CD8-positive, alpha-beta memory T cell (primary cell): ENCODE measurements around the gene TOX4. TPM values are rescaled to one million over a fixed set of nuclear protein-coding genes. Genes with fewer than 3 reads are reported as not detected.

ENCODE experiments used
- CTCF ChIA-PET: fragments of 350-600 bp; sonication (Branson Sonifier 250); formaldehyde crosslinking; loops from one replicate; lab custom pipeline; 2021; ENCODE audit warnings: antibody characterized with exemption; lab: Charles Lee
- POLR2A ChIA-PET: fragments of 350-600 bp; sonication (Branson Sonifier 250); formaldehyde crosslinking; loops from one replicate; lab custom pipeline; 2021; ENCODE audit warnings: antibody characterized with exemption; lab: Charles Lee
- DNase-seq, 5 donors: peaks; one replicate each; pipeline versions ENCODE4 v3.0.0 to v3.0.0-alpha.2; 2020 to 2022; ENCODE audit warnings: mixed read lengths in 1 of 5
- H3K27ac ChIP-seq: one replicate; pipeline ENCODE4 v1.7.0; 2013; ENCODE audit warnings: low read depth, mild to moderate bottlenecking, low read length, moderate library complexity
- H3K27me3 ChIP-seq: 2 replicates; pipeline ENCODE4 v1.7.0; 2013; ENCODE audit warnings: low read length, mild to moderate bottlenecking; ENCODE audit not compliant: insufficient read depth, poor library complexity, severe bottlenecking
- H3K36me3 ChIP-seq: 2 replicates; pipeline ENCODE4 v1.7.0; 2013; ENCODE audit warnings: mild to moderate bottlenecking, low read length, moderate library complexity; ENCODE audit not compliant: insufficient read depth
- H3K4me1 ChIP-seq: 2 replicates; pipeline ENCODE4 v1.7.0; 2013; ENCODE audit warnings: mild to moderate bottlenecking, low read length, moderate library complexity; ENCODE audit not compliant: insufficient read depth
- H3K4me3 ChIP-seq: 2 replicates; pipeline ENCODE4 v1.7.0; 2013; ENCODE audit warnings: mild to moderate bottlenecking, low read length
- H3K9me3 ChIP-seq: 2 replicates; pipeline ENCODE4 v1.7.0; 2013; ENCODE audit warnings: mild to moderate bottlenecking, low read length
- H3K27ac Mint-ChIP-seq, 8 donors: one replicate each; pipeline ENCODE4 v1.8.0; 2020 to 2021; ENCODE audit warnings: mixed read lengths in 8 of 8, mild to moderate bottlenecking in 6 of 8, inconsistent platforms in 3 of 8, moderate library complexity in 3 of 8
- H3K27me3 Mint-ChIP-seq, 2 donors: one replicate each; pipeline ENCODE4 v1.8.0; 2020 to 2021; ENCODE audit warnings: mixed read lengths in 2 of 2, mild to moderate bottlenecking in 1 of 2, moderate library complexity in 1 of 2
- H3K36me3 Mint-ChIP-seq, 3 donors: one replicate each; pipeline ENCODE4 v1.8.0; 2020 to 2021; ENCODE audit warnings: mixed read lengths in 3 of 3, inconsistent platforms in 1 of 3, mild to moderate bottlenecking in 1 of 3
- H3K4me1 Mint-ChIP-seq, 3 donors: one replicate each; pipeline ENCODE4 v1.8.0; 2020 to 2021; ENCODE audit warnings: mixed read lengths in 3 of 3, inconsistent platforms in 1 of 3, mild to moderate bottlenecking in 1 of 3
- H3K4me3 Mint-ChIP-seq, 7 donors: one replicate each; pipeline ENCODE4 v1.8.0; 2020 to 2021; ENCODE audit warnings: mixed read lengths in 7 of 7, mild to moderate bottlenecking in 6 of 7, moderate library complexity in 4 of 7, inconsistent platforms in 2 of 7
- H3K9me3 Mint-ChIP-seq, 5 donors: one replicate each; pipeline ENCODE4 v1.8.0; 2020 to 2022; ENCODE audit warnings: mixed read lengths in 5 of 5, mild to moderate bottlenecking in 3 of 5, moderate library complexity in 2 of 5, inconsistent platforms in 1 of 5
- polyA plus RNA-seq: library from polyadenylated mRNA; unstranded; fragments of 300-500 nt; fragmentation: Illumina TruSeq; gene quantifications from one replicate; pipeline ENCODE4 v1.2.3, GENCODE V29; 2021
- total RNA-seq, 2 experiments: library from RNA; stranded (reverse); gene quantifications; one replicate each; pipeline ENCODE4 v1.2.3, GENCODE V29; 2021

TOX4 gene
- total and polyA plus RNA-seq, 3 experiments from 2014 or later, result 82.7 to 93.3 (median 83.0) TPM

GRCh38 chr14:21476523-21476924 lies 471 bp upstream of the TOX4 start:
- Histone ChIP-seq H3K9me3 (no peaks in the 10 kb centered on the region), H3K27me3 (no peaks in the 10 kb centered on the region), H3K27ac (peak overlapping the region; percentile 94), H3K36me3 (peaks cover 5% of the 10 kb centered on the region), H3K4me1 (peaks cover 25% of the 10 kb centered on the region), H3K4me3 (peak overlapping the region; percentile 98)
- DNase-seq, result peak in 3 of 5 donors; percentile 87 to 90 (median 87)
- ChIA-PET POLR2A (interaction anchor here (2.1 to 2.2 kb wide), 4 partner anchors 11 to 39 kb away, joined by 6 to 28 read pairs (median 10); partner anchors contain the start of genes CHD8 and METTL3), CTCF (interaction anchor here (0.9 to 3.4 kb wide), 9 partner anchors 13 to 52 kb away, joined by 3 to 22 read pairs (median 5); partner anchors contain the start of genes CHD8, METTL3 and SALL2)
- Mint-ChIP-seq H3K27me3 (no peaks in the 10 kb centered on the region), H3K27ac (peak overlapping the region; percentile 90 to 100 (median 100)), H3K9me3 (no peaks in the 10 kb centered on the region), H3K4me3 (peak overlapping the region; percentile 95 to 100 (median 98)), H3K36me3 (peaks cover 2 to 59% (median 8%) of the 10 kb centered on the region in 3 donors), H3K4me1 (peaks cover 29 to 68% (median 60%) of the 10 kb centered on the region in 3 donors)

GRCh38 chr14:21486640-21487087 lies 9.7 kb downstream of the TOX4 start:
- no peak for DNase-seq
- ChIA-PET CTCF (no interaction called here), POLR2A (no interaction called here)
- Histone ChIP-seq H3K4me1 (no peaks in the 10 kb centered on the region), H3K4me3 (no peak overlapping the region), H3K9me3 (no peaks in the 10 kb centered on the region), H3K27me3 (no peaks in the 10 kb centered on the region), H3K27ac (no peak overlapping the region), H3K36me3 (peaks cover 25% of the 10 kb centered on the region)
- H3K9me3 Mint-ChIP-seq, result no peaks in the 10 kb centered on the region
- H3K4me1 Mint-ChIP-seq, result peaks cover 2 to 22% (median 21%) of the 10 kb centered on the region in 3 donors
- H3K27ac Mint-ChIP-seq, result peak overlapping the region in 2 of 8 donors; percentile 10 to 25
- no peak overlapping the region for H3K4me3 Mint-ChIP-seq
- peaks cover 3 to 62% (median 11%) of the 10 kb centered on the region in 3 donors for H3K36me3 Mint-ChIP-seq
- H3K27me3 Mint-ChIP-seq, result no peaks in the 10 kb centered on the region

DNA sequence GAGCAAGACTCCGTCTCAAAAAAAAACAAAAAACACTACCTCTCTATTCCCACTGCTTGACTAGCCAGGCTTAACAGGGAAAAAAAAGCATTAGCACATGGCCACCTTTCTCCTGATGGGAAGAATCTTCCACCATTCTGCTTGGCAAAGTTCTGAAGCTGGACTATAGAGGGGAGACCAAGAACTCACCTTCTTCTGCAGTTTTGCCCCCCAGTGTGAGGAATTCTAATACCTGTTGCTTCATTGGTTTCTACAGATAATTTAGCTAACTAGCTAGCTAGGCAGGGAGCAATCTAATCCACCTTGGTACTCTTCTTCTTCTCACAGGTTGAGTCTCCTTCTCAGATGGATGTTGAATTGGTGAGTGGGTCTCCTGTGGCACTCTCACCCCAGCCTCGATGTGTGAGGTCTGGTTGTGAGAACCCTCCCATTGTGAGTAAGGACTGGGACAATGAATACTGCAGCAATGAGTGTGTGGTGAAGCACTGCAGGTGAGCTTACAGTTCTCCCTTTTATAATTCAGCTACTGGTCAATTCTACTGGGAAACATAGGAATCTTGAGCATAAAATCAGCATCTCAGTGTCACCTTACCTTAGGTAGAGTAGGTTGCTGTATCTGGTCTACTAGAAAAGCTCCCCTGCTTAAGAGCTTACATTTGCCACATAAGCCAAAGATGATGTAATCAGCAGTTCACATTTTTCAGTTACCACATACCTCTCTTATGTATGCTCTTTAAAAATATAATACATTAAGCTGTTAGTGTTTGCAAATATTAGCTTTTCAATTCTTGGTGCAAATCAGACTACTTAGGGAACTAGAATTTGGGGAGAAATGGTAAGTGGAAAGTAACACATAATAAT lies 18.1 kb downstream of the TOX4 start:
- no peaks in the 10 kb centered on the region for H3K9me3 Mint-ChIP-seq
- Histone ChIP-seq H3K27me3 (no peaks in the 10 kb centered on the region), H3K4me3 (no peak overlapping the region), H3K9me3 (no peaks in the 10 kb centered on the region), H3K27ac (no peak overlapping the region), H3K4me1 (peaks cover 13% of the 10 kb centered on the region), H3K36me3 (peaks cover 63% of the 10 kb centered on the region)
- ChIA-PET POLR2A (interaction anchor here (0.5 to 1.1 kb wide), 3 partner anchors 16 to 225 kb away, joined by 4 to 8 read pairs (median 7); partner anchors contain the start of gene METTL3), CTCF (interaction anchor here (0.7 to 2.9 kb wide), 5 partner anchors 16 to 1729 kb away, joined by 3 to 16 read pairs (median 3); partner anchors contain the start of gene TOX4)
- peaks cover 7 to 18% (median 16%) of the 10 kb centered on the region in 3 donors for H3K4me1 Mint-ChIP-seq
- H3K27me3 Mint-ChIP-seq, result no peaks in the 10 kb centered on the region
- no peak overlapping the region for H3K4me3 Mint-ChIP-seq
- DNase-seq, result no peak
- H3K36me3 Mint-ChIP-seq, result peaks cover 0 to 83% (median 11%) of the 10 kb centered on the region in 3 donors
- H3K27ac Mint-ChIP-seq, result peak overlapping the region in 3 of 8 donors; percentile 17 to 60 (median 45)

GRCh38 chr14:21496453-21496852 lies 19.5 kb downstream of the TOX4 start:
- DNase-seq, result no peak
- Mint-ChIP-seq H3K36me3 (peaks cover 0 to 86% (median 13%) of the 10 kb centered on the region in 3 donors), H3K27me3 (no peaks in the 10 kb centered on the region), H3K27ac (peak overlapping the region in 3 of 8 donors; percentile 29 to 82 (median 50)), H3K4me1 (peaks cover 11 to 27% (median 16%) of the 10 kb centered on the region in 3 donors), H3K9me3 (no peaks in the 10 kb centered on the region), H3K4me3 (no peak overlapping the region)
- Histone ChIP-seq H3K27me3 (no peaks in the 10 kb centered on the region), H3K9me3 (no peaks in the 10 kb centered on the region), H3K36me3 (peaks cover 69% of the 10 kb centered on the region), H3K27ac (no peak overlapping the region), H3K4me1 (peaks cover 13% of the 10 kb centered on the region), H3K4me3 (no peak overlapping the region)
- POLR2A ChIA-PET, result no interaction called here
- CTCF ChIA-PET, result interaction anchor here (2.9 to 3.3 kb wide), 2 partner anchors 18 to 63 kb away, joined by 16 to 19 read pairs; partner anchors contain the start of gene TOX4

DNA sequence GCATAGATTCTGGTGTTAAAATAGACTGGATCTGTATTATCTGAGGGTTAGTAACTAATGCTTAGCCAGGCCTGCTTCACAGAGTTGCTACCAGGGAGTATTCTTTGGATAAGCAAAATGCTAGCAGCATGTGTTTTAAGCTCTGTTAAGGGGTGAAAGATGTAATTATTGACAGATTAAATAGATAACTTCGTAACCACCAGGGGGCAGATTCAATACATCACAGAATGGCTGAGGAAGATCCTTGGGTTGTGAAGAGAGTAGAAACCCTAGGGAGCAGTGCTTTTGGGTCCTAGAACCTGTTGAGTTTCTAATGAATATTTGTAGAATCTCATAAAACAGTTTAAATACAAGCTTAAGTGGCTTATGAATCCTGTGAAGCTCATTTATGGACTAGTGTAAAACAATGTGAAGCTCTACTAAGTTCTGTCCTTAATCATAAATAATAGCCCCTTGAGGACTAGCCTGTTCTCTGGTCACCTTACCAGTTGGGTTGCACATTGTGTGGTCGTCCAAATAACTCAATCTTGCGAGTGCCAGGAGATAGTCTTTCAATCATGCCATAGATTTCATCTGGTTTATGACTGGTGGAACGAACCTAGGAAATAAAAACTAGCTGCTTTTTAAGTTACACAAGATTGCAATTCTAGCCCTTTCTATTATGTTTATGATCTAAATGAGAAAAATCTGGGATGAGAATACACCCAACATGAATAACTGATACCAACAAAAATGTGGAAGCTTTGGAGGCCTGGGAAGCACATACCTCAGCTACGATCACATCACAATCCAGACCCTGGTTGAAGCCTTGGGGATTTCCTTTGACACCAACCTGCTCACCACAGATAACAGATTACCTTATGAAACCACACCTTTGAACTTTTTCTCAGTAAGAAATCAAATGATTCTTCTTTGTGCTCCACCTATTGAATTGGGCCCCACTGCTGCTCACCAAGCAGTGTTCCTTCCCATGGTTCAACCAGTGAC lies 21.8 kb downstream of the TOX4 start:
- peaks cover 13 to 27% (median 25%) of the 10 kb centered on the region in 3 donors for H3K4me1 Mint-ChIP-seq
- no peaks in the 10 kb centered on the region for H3K9me3 Mint-ChIP-seq
- no peak overlapping the region for H3K27ac ChIP-seq
- POLR2A ChIA-PET, result no interaction called here
- peaks cover 0 to 91% (median 15%) of the 10 kb centered on the region in 3 donors for H3K36me3 Mint-ChIP-seq
- no peak overlapping the region for H3K4me3 Mint-ChIP-seq
- peak in 3 of 5 donors; percentile 10 to 53 (median 39) for DNase-seq
- no peaks in the 10 kb centered on the region for H3K9me3 ChIP-seq
- no peaks in the 10 kb centered on the region for H3K27me3 ChIP-seq
- H3K4me3 ChIP-seq, result no peak overlapping the region
- H3K27ac Mint-ChIP-seq, result peak overlapping the region in 7 of 8 donors; percentile 8 to 85 (median 68)
- CTCF ChIA-PET, result interaction anchor here (0.8 to 3.9 kb wide), 20 partner anchors 8 to 162 kb away, joined by 3 to 42 read pairs (median 6); partner anchors contain the start of genes CHD8, METTL3, RAB2B and TOX4
- H3K36me3 ChIP-seq, result peaks cover 74% of the 10 kb centered on the region
- no peaks in the 10 kb centered on the region for H3K27me3 Mint-ChIP-seq
- H3K4me1 ChIP-seq, result peaks cover 13% of the 10 kb centered on the region

- no peak overlapping the region for H3K4me3 Mint-ChIP-seq
- no peaks in the 10 kb centered on the region for H3K9me3 Mint-ChIP-seq
- no peaks in the 10 kb centered on the region for H3K27me3 ChIP-seq
- peaks cover 22% of the 10 kb centered on the region for H3K4me1 ChIP-seq
- H3K27me3 Mint-ChIP-seq, result no peaks in the 10 kb centered on the region
- H3K27ac ChIP-seq, result no peak overlapping the region
- H3K4me3 ChIP-seq, result no peak overlapping the region
- peaks cover 0 to 74% (median 15%) of the 10 kb centered on the region in 3 donors for H3K36me3 Mint-ChIP-seq
- peaks cover 65% of the 10 kb centered on the region for H3K36me3 ChIP-seq
- peaks cover 23 to 40% (median 38%) of the 10 kb centered on the region in 3 donors for H3K4me1 Mint-ChIP-seq
- DNase-seq, result no peak
- no peaks in the 10 kb centered on the region for H3K9me3 ChIP-seq
- POLR2A ChIA-PET, result no interaction called here
- H3K27ac Mint-ChIP-seq, result peak overlapping the region in 2 of 8 donors; percentile 12 to 79
- CTCF ChIA-PET, result interaction anchor here (1.3 to 1.8 kb wide), 2 partner anchors 25 to 53 kb away, joined by 3 to 7 read pairs; partner anchors contain the start of genes RAB2B and TOX4
Observed at GRCh38 chr14:21501568-21501967, 24.6 kb downstream of the TOX4 start.

DNA sequence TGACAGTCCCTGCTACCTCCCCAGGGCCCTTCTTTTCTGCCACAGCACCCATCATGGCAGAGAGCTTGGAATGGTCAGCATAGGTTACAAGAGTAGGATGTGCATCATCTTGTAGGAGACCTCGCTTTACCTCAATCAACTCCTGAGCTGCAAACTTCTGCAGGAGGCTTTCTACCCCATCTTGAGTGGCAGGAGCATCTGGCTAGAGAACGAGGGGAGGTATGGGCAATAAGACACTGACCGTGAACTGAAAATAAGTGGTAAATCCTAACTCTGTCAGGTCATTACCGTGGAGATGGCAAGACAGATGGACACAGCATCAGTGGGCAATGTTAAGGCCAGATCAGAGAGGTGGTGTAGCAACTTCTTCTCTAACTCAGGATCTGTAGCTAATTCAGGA lies 26.4 kb downstream of the TOX4 start:
- Mint-ChIP-seq H3K4me3 (no peak overlapping the region), H3K27ac (peak overlapping the region in 6 of 8 donors; percentile 14 to 73 (median 44)), H3K27me3 (no peaks in the 10 kb centered on the region), H3K4me1 (peaks cover 30 to 53% (median 46%) of the 10 kb centered on the region in 3 donors), H3K9me3 (no peaks in the 10 kb centered on the region), H3K36me3 (peaks cover 0 to 70% (median 18%) of the 10 kb centered on the region in 3 donors)
- Histone ChIP-seq H3K27me3 (no peaks in the 10 kb centered on the region), H3K4me3 (no peak overlapping the region), H3K4me1 (peaks cover 25% of the 10 kb centered on the region), H3K36me3 (peaks cover 49% of the 10 kb centered on the region), H3K27ac (no peak overlapping the region), H3K9me3 (no peaks in the 10 kb centered on the region)
- ChIA-PET POLR2A (no interaction called here), CTCF (interaction anchor here (1.0 kb wide), 1 partner anchor 54 kb away, joined by 3 read pairs; no protein-coding TSS in a partner anchor)
- no peak for DNase-seq
